WERI-Rb-1 (cell line): ENCODE results near the gene MKS1.

Experiments
- DNase-seq: peaks from one replicate; pipeline ENCODE4 v3.0.0-alpha.2; 2020
- H3K27ac ChIP-seq: fragments of 250-450 bp; sonication (Bioruptor Pico); 2 replicates; pipeline ENCODE4 v1.5.1; 2020; ENCODE audit warnings: mild to moderate bottlenecking, moderate library complexity
- H3K27me3 ChIP-seq: fragments of 250-450 bp; sonication (Bioruptor Pico); 2 replicates; pipeline ENCODE4 v1.5.1; 2021; ENCODE audit warnings: mild to moderate bottlenecking, low read depth, moderate library complexity; ENCODE audit not compliant: insufficient read depth, severe bottlenecking
- H3K36me3 ChIP-seq: fragments of 250-450 bp; sonication (Bioruptor Pico); 2 replicates; pipeline ENCODE4 v1.5.1; 2020; ENCODE audit warnings: mild to moderate bottlenecking, moderate library complexity
- H3K4me3 ChIP-seq: 2 replicates; pipeline ENCODE4 v1.5.1; 2011; ENCODE audit warnings: low read depth, mild to moderate bottlenecking, control low read depth, low read length
- H3K9me3 ChIP-seq: fragments of 250-450 bp; sonication (Bioruptor Pico); 2 replicates; pipeline ENCODE4 v1.5.1; 2021; ENCODE audit warnings: mild to moderate bottlenecking, moderate library complexity; ENCODE audit not compliant: severe bottlenecking
- TF ChIP-seq, protein P1 (sequence below): IDR thresholded peaks from 2 replicates; pipeline ENCODE4 v1.5.1; 2011; ENCODE audit warnings: low read depth, mild to moderate bottlenecking, control low read depth, inconsistent platforms, low read length

Gene MKS1

DNA sequence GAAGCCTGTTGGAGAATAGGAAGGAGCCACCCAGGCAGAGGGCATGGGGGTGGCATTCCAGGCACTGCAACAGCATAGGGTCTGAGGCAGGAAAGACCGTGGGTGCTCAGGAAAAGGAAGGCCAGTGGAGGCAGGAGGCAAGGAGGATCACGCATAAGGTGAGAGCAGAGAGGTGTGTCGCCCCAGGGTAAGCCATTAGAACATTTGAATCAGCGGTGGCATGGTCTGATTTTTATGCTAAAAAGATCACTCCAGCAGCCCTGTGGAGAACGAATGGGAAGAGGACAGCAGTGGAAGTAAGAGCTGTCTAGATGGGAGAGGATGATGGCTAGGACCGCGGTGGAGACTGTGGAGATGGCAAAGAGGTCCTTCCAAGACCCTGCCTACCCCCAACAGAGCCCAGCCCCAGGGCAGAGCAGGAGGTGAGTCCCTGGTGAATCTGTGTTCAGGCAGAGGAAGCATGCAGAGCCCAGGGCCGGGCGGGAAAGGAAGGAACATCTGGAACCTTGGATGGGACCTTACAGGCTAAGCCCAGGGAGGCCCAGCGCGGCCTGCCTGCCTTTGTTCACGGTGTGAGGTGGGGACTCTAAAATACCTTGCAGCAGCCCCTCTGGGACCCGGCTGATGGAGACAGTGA, 27.2 kb upstream of the MKS1 start:
- Histone ChIP-seq H3K4me3 (no peak overlapping the region), H3K27me3 (no peaks in the 10 kb centered on the region), H3K27ac (no peak overlapping the region), H3K9me3 (no peaks in the 10 kb centered on the region), H3K36me3 (no peaks in the 10 kb centered on the region)
- DNase-seq, result no peak
- TF ChIP-seq, protein P1, sequence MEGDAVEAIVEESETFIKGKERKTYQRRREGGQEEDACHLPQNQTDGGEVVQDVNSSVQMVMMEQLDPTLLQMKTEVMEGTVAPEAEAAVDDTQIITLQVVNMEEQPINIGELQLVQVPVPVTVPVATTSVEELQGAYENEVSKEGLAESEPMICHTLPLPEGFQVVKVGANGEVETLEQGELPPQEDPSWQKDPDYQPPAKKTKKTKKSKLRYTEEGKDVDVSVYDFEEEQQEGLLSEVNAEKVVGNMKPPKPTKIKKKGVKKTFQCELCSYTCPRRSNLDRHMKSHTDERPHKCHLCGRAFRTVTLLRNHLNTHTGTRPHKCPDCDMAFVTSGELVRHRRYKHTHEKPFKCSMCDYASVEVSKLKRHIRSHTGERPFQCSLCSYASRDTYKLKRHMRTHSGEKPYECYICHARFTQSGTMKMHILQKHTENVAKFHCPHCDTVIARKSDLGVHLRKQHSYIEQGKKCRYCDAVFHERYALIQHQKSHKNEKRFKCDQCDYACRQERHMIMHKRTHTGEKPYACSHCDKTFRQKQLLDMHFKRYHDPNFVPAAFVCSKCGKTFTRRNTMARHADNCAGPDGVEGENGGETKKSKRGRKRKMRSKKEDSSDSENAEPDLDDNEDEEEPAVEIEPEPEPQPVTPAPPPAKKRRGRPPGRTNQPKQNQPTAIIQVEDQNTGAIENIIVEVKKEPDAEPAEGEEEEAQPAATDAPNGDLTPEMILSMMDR, result no peak

DNA sequence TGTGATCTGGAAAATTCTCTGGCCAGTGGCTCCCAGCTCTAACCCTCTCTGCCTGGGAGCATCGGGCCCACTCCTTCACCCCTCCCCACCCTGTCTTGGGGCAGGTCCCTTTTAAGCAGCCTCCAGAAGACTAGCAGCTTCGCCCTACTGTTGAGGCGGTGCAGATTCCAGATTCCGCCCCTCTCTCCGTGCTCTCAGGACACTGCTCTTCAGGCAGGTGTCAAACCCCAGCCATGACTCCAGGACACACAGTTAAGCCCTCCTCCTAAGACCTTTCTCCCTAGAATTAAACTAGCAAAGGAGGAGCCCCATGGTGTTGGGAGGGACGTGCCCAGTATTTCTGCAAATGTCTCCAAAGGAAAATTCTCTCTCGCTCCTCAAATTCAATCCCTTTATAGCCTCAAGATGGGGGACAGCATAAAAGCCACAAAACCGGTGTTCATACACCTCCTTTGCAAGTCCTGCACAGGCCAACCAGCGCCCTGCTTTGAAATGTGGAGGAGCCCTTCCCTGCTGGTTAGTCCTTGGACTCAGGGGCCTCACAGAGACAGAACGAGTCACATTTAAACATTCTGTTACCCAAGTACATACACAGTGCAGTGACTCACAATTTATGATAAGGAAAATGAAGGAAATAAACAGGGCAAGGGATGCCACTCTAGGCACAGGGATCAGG, 26.5 kb upstream of the MKS1 start:
- Histone ChIP-seq H3K36me3 (no peaks in the 10 kb centered on the region), H3K9me3 (no peaks in the 10 kb centered on the region), H3K4me3 (no peak overlapping the region), H3K27ac (peak overlapping the region; percentile 63), H3K27me3 (no peaks in the 10 kb centered on the region)
- TF ChIP-seq, protein P1, result no peak
- DNase-seq, result peak; percentile 29

DNA sequence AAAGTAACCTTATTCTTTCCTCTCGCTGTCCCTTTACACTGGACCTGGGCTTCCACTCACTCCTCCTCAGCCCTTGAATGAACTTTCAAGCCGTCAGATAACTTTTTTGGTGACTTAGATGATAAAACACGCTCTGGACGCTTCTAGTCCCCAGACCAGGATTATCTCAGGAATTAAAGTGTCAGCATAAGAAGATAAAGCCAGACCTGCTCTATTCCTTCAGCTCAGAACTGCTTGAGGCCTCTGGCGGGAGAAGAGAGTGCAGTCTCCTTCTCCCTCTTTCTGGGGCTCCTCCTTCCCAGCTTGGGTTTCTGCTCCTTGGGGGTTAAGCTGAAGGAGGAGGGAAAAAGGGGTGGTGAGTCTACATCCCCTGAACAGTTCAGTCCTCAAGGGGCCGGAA, 25.9 kb upstream of the MKS1 start:
- DNase-seq, result peak; percentile 73
- H3K36me3 ChIP-seq, result no peaks in the 10 kb centered on the region
- H3K4me3 ChIP-seq, result no peak overlapping the region
- TF ChIP-seq, protein P1, result no peak
- H3K27me3 ChIP-seq, result no peaks in the 10 kb centered on the region
- no peaks in the 10 kb centered on the region for H3K9me3 ChIP-seq
- peak overlapping the region; percentile 63 for H3K27ac ChIP-seq

DNA sequence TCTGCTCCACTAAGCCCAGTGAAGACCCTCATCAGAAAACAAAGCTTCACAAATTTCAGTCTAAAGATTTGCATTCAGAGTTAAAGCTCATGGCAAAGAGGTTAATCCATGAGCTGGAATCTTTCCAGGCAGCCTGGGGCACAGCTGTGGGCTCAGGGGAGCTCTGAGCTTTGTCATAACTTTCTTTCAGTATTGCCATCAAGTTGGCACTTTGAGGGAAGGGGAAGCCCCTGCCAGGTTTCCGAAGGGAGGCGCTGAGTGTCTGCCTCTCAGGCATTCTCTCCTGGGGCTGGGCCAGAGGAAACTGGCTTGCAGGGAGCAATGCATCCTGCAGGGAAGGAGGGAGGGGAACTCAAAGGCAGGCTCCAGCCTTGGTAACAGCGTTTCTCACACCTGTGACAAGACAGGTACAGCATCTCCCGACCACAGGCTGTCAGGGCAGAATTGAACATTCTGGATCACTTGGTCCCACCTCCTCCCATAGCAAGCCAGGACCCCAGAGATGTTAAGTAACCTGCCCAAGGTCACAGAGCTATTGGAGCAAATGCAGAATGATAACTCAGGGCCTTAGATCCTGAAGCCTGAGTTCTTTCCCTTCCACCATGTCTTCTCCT, 23.2 kb upstream of the MKS1 start:
- Histone ChIP-seq H3K36me3 (no peaks in the 10 kb centered on the region), H3K27ac (no peak overlapping the region), H3K27me3 (no peaks in the 10 kb centered on the region), H3K9me3 (no peaks in the 10 kb centered on the region), H3K4me3 (no peak overlapping the region)
- TF ChIP-seq, protein P1, result no peak
- no peak for DNase-seq

DNA sequence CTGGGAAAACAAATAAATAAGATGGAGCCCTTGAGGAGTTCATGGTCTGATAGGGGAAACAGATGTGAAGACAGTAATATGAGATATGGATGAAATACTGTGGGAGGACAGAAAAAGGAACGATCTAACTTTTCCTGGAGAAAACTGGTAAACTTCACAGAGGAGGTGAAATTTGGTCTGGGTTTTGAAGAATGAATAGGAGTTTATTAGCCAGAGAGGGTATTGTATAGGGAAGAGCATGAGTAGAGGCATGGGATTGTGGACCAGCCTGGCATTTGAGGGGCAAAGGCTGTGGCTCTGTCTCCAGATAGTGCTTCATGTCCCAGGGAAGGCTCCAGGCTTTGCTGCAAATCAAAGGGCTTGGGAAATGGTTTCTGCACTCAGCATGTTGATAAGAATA, 20.9 kb upstream of the MKS1 start:
- Histone ChIP-seq H3K27ac (no peak overlapping the region), H3K9me3 (no peaks in the 10 kb centered on the region), H3K36me3 (no peaks in the 10 kb centered on the region), H3K4me3 (no peak overlapping the region), H3K27me3 (no peaks in the 10 kb centered on the region)
- TF ChIP-seq, protein P1, result no peak
- DNase-seq, result no peak
